ENCODE measurements around the gene SCAP. TPM values are rescaled to one million over a fixed set of nuclear protein-coding genes. Genes with fewer than 3 reads are reported as not detected.

Gene SCAP
- total RNA-seq, 1 experiment from 2014 or later: 24.7 TPM

GRCh38 chr3:47366833-47367232 is 108.9 kb downstream of the SCAP start:
- DNase-seq (ENCODE audit: low spot score): no peak

- DNase-seq (ENCODE audit: low spot score): peak; percentile 19
These were observed 110.3 kb downstream of the SCAP start for GRCh38 chr3:47365213-47366153.

Other genes with a start within 250 kb of the SCAP start
- 5.3 and 13.3 TPM in 2 replicates for gene KIF9, start 193.1 kb downstream of the SCAP start, total RNA-seq (2014; rRNA removed; shearing (Covaris generic))
- 11.7 and 17.5 TPM in 2 replicates for gene KLHL18, start 193.0 kb downstream of the SCAP start, total RNA-seq (2014; rRNA removed; shearing (Covaris generic))
- 3.8 and 6.9 TPM in 2 replicates for gene PTPN23, start 94.9 kb downstream of the SCAP start, total RNA-seq (2014; rRNA removed; shearing (Covaris generic))
- gene ELP6, start 37.8 kb upstream of the SCAP start, total RNA-seq (2014; rRNA removed; shearing (Covaris generic)): 21.0 and 35.4 TPM in 2 replicates
- gene CSPG5, start 102.9 kb upstream of the SCAP start, total RNA-seq (2014; rRNA removed; shearing (Covaris generic)): 0.93 and 1.5 TPM in 2 replicates